ENCODE measurements around the gene MRPS11.
"Not testable (repeated sequence)": the region's sequence is repeated elsewhere in the genome, so short reads cannot be mapped to it uniquely, and the experiment has no call there.

MRPS11 gene

GRCh38 chr15:88454236-88454635, 13.3 kb upstream of the MRPS11 start:
- in situ Hi-C loops (cut with MboI; ENCODE audit: low pct_unique_long_range_greater_than_20kb, low sequenced_read_pairs, unreplicated experiment) = no loop called here
- TF ChIP-seq, protein P1, sequence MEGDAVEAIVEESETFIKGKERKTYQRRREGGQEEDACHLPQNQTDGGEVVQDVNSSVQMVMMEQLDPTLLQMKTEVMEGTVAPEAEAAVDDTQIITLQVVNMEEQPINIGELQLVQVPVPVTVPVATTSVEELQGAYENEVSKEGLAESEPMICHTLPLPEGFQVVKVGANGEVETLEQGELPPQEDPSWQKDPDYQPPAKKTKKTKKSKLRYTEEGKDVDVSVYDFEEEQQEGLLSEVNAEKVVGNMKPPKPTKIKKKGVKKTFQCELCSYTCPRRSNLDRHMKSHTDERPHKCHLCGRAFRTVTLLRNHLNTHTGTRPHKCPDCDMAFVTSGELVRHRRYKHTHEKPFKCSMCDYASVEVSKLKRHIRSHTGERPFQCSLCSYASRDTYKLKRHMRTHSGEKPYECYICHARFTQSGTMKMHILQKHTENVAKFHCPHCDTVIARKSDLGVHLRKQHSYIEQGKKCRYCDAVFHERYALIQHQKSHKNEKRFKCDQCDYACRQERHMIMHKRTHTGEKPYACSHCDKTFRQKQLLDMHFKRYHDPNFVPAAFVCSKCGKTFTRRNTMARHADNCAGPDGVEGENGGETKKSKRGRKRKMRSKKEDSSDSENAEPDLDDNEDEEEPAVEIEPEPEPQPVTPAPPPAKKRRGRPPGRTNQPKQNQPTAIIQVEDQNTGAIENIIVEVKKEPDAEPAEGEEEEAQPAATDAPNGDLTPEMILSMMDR (IDR thresholded peaks at IDR 0.05; ENCODE audit: extremely low read depth, insufficient read depth, missing control alignments) = no peak
- no peak for DNase-seq (ENCODE audit: low spot score)

- DNase-seq (ENCODE audit: low spot score) = peak; percentile 48
- in situ Hi-C loops (cut with MboI; ENCODE audit: low pct_unique_long_range_greater_than_20kb, low sequenced_read_pairs, unreplicated experiment) = no loop called here
- TF ChIP-seq, protein P1 (IDR thresholded peaks at IDR 0.05; ENCODE audit: extremely low read depth, insufficient read depth, missing control alignments) = peak; percentile 52
Observed at GRCh38 chr15:88454867-88455810, 12.4 kb upstream of the MRPS11 start.

DNA sequence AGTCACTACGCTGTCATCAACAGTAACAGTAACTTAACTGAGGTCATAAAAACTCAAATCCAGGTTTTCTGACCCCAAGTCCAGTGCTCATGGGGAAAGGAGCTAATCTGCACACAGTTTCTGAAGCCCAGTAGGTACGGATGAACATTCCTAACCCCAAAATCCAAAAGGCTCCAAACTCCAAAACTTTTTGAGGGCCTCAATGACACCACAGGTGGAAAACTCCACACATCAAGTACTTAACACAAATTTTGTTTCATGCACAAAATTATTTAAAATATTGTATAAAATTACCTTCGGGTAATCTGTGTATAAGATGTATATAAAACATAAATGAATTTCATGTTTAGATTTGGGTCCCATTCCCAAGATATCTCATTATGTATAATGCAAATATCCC, 10.8 kb upstream of the MRPS11 start:
- DNase-seq (ENCODE audit: low spot score) = no peak
- in situ Hi-C loops (cut with MboI; ENCODE audit: low pct_unique_long_range_greater_than_20kb, low sequenced_read_pairs, unreplicated experiment) = no loop called here
- TF ChIP-seq, protein P1 (IDR thresholded peaks at IDR 0.05; ENCODE audit: extremely low read depth, insufficient read depth, missing control alignments) = no peak

DNA sequence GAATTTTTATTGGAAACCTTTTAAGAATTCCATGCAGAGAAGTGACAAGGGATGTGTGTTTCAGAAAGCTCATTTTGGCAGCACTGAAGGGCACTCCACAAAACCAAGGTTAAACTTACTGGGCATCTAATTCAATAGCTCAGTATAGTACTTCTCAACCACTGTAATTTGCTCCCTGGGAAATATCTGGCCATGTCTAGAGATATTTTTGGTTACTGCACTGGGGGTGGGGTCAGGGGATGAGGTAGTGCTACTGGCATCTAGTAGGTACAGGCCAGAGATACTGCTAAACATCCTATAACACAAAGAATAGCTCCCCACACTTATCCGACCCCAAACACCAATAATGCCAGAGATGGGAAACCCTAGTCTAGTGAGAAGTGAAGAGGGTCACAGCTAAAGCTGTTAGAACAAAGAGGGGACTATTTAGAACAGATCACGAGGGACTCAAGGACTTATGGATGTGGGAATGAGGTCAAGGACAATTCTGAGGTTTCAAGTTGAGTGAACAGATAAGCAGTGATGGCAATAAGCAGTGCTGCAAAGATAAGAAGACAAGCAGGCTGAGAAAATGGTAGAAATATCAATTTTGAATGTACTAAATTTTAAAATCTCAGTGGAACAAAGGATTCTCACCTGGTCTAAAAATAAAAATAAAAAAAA, 3.5 kb upstream of the MRPS11 start:
- in situ Hi-C loops (cut with MboI; ENCODE audit: low pct_unique_long_range_greater_than_20kb, low sequenced_read_pairs, unreplicated experiment) = loop anchor here (10.0 kb wide), 1 partner anchor 161 kb away; the partner anchor contains the start of gene AEN
- DNase-seq (ENCODE audit: low spot score) = no peak
- TF ChIP-seq, protein P1 (IDR thresholded peaks at IDR 0.05; ENCODE audit: extremely low read depth, insufficient read depth, missing control alignments) = no peak

GRCh38 chr15:88465633-88466224, 1.8 kb upstream of the MRPS11 start:
- no peak for DNase-seq (ENCODE audit: low spot score)
- TF ChIP-seq, protein P1 (IDR thresholded peaks at IDR 0.05; ENCODE audit: extremely low read depth, insufficient read depth, missing control alignments) = no peak
- in situ Hi-C loops (cut with MboI; ENCODE audit: low pct_unique_long_range_greater_than_20kb, low sequenced_read_pairs, unreplicated experiment) = loop anchor here (10.0 kb wide), 1 partner anchor 159 kb away; the partner anchor contains the start of gene AEN

- in situ Hi-C loops (cut with MboI; ENCODE audit: low pct_unique_long_range_greater_than_20kb, low sequenced_read_pairs, unreplicated experiment) = loop anchor here (10.0 kb wide), 1 partner anchor 157 kb away; the partner anchor contains the start of gene AEN
- no peak for DNase-seq (ENCODE audit: low spot score)
Observed at GRCh38 chr15:88467935-88468528, 524 bp downstream of the MRPS11 start.

DNA sequence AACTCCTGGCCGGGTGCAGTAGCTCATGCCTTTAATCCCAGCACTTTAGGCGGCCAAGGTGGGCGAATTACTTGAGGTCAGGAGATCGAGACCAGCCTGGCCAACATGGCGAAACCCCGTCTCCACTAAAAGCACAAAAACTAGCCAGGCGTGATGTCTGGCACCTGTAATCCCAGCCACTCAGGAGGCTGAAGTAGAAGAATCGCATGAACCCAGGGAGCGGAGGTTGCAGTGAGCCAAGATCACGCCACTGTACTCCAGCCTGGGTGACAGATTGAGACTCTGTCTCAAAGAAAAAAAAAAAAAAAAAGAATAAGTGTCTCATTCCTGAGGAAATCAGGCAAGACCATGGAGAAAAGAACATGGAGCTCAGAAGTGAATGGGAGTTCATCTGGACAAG, 1.2 kb downstream of the MRPS11 start:
- in situ Hi-C loops (cut with MboI; ENCODE audit: low pct_unique_long_range_greater_than_20kb, low sequenced_read_pairs, unreplicated experiment) = loop anchor here (10.0 kb wide), 1 partner anchor 156 kb away; the partner anchor contains the start of gene AEN
- not testable (repeated sequence) for DNase-seq (ENCODE audit: low spot score)

More at GRCh38 chr15:88467935-88468528, 524 bp downstream of the MRPS11 start:
- TF ChIP-seq, protein P1 (IDR thresholded peaks at IDR 0.05; ENCODE audit: extremely low read depth, insufficient read depth, missing control alignments) = peak; percentile 37
